ENCODE measurements around the gene TUNAR. TPM values are rescaled to one million over a fixed set of nuclear protein-coding genes. Genes with fewer than 3 reads are reported as not detected.

TUNAR gene
- total RNA-seq, 1 experiment from 2014 or later, result 0.10 TPM

DNA sequence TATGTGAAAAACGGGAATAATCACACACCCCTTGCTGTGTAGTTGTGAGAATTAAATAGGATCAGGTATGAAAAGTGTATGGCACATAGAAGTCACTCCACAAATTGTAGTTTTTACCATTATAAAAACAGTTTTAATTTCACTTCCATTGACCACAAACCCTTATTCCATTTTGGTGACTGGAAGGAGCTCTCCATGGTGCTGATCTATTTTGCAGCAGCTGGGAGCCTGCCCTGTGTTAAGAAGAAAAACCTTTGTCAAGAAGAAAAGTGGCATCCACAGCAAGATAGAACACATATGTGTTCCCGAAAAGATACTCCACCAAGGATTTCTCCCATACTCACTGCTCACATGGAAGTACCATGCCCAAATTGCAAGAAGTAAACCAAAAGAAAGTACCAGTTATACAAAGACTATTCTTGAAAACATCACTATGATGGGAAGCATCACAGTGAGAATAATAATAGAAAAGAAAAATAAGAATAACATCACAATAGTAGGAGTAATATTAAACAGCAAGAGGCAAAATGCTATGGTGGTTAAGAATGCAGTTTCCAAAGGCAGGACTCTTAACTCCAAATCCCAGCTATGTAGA is 58.7 kb downstream of the TUNAR start:
- Histone ChIP-seq H3K4me3 (ENCODE audit: low read depth in 2 of 2, low read length in 2 of 2) (no peak overlapping the region), H3K36me3 (ENCODE audit: control insufficient read depth, insufficient read depth, low read length) (no peaks in the 10 kb centered on the region; the same call in 1 of the 2 replicates), H3K27ac (ENCODE audit: low read length) (no peak overlapping the region), H3K27me3 (ENCODE audit: control insufficient read depth, insufficient read depth, low read length) (no peaks in the 10 kb centered on the region; the same call in 1 of the 2 replicates), H3K4me1 (ENCODE audit: control insufficient read depth, insufficient read depth, low read length) (no peaks in the 10 kb centered on the region), H3K9me3 (ENCODE audit: control insufficient read depth, insufficient read depth, low read depth, low read length) (no peaks in the 10 kb centered on the region)
- no TSS peak for BruUV-seq (replicated peaks)
- no peak for ATAC-seq
- no peak for TF ChIP-seq SIN3A (IDR thresholded peaks at IDR 0.05; ENCODE audit: borderline replicate concordance, insufficient read depth, low read depth, low read length)
- TF ChIP-seq, protein P1, sequence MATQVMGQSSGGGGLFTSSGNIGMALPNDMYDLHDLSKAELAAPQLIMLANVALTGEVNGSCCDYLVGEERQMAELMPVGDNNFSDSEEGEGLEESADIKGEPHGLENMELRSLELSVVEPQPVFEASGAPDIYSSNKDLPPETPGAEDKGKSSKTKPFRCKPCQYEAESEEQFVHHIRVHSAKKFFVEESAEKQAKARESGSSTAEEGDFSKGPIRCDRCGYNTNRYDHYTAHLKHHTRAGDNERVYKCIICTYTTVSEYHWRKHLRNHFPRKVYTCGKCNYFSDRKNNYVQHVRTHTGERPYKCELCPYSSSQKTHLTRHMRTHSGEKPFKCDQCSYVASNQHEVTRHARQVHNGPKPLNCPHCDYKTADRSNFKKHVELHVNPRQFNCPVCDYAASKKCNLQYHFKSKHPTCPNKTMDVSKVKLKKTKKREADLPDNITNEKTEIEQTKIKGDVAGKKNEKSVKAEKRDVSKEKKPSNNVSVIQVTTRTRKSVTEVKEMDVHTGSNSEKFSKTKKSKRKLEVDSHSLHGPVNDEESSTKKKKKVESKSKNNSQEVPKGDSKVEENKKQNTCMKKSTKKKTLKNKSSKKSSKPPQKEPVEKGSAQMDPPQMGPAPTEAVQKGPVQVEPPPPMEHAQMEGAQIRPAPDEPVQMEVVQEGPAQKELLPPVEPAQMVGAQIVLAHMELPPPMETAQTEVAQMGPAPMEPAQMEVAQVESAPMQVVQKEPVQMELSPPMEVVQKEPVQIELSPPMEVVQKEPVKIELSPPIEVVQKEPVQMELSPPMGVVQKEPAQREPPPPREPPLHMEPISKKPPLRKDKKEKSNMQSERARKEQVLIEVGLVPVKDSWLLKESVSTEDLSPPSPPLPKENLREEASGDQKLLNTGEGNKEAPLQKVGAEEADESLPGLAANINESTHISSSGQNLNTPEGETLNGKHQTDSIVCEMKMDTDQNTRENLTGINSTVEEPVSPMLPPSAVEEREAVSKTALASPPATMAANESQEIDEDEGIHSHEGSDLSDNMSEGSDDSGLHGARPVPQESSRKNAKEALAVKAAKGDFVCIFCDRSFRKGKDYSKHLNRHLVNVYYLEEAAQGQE (IDR thresholded peaks at IDR 0.05; ENCODE audit: insufficient read depth in 1 of 2, low read depth in 2 of 2, low read length in 1 of 2), result peak; percentile 83 to 88
- ChIA-PET CTCF (no interaction called here), POLR2A (no interaction called here)
- DNase-seq (ENCODE audit: low read depth, low spot score), result no peak
- intact Hi-C loops (cut with micrococcal nuclease; ENCODE audit: unreplicated experiment) (no loop called here), in situ Hi-C loops (cut with HindIII; ENCODE audit: low pct_unique_long_range_greater_than_20kb, low sequenced_read_pairs) (no loop called here)

DNA sequence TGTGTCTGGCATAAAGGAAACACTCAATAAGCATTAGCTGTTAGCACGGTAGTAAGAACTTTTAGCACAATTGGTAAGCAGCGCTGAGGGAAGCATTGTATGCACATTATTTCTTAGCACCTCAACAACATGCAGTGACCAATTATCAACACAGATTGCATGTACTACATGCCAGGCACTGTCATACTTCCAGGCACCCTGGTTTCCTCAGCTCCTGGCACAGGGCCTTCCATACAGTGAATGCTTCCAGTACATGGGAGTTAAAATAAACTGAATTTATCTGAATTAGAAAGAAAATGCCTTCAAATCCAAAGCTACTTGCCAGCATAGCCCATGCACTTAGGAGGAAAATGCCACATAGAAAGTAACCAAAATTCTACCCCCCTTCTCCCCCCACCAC is 59.4 kb downstream of the TUNAR start:
- BruUV-seq (replicated peaks), result no TSS peak
- Histone ChIP-seq H3K27ac (ENCODE audit: low read length) (no peak overlapping the region), H3K9me3 (ENCODE audit: control insufficient read depth, insufficient read depth, low read depth, low read length) (no peaks in the 10 kb centered on the region), H3K4me3 (ENCODE audit: low read depth in 2 of 2, low read length in 2 of 2) (no peak overlapping the region), H3K4me1 (ENCODE audit: control insufficient read depth, insufficient read depth, low read length) (no peaks in the 10 kb centered on the region), H3K27me3 (ENCODE audit: control insufficient read depth, insufficient read depth, low read length) (no peaks in the 10 kb centered on the region; the same call in 1 of the 2 replicates), H3K36me3 (ENCODE audit: control insufficient read depth, insufficient read depth, low read length) (no peaks in the 10 kb centered on the region)
- DNase-seq (ENCODE audit: low read depth, low spot score), result no peak
- TF ChIP-seq POLR2AphosphoS5 (IDR thresholded peaks at IDR 0.05; ENCODE audit: low read depth, low read length) (no peak), TCF7L2 (IDR thresholded peaks at IDR 0.05; ENCODE audit: low read depth, low read length) (no peak), SIN3A (IDR thresholded peaks at IDR 0.05; ENCODE audit: borderline replicate concordance, insufficient read depth, low read depth, low read length) (no peak)
- TF ChIP-seq, protein P2, sequence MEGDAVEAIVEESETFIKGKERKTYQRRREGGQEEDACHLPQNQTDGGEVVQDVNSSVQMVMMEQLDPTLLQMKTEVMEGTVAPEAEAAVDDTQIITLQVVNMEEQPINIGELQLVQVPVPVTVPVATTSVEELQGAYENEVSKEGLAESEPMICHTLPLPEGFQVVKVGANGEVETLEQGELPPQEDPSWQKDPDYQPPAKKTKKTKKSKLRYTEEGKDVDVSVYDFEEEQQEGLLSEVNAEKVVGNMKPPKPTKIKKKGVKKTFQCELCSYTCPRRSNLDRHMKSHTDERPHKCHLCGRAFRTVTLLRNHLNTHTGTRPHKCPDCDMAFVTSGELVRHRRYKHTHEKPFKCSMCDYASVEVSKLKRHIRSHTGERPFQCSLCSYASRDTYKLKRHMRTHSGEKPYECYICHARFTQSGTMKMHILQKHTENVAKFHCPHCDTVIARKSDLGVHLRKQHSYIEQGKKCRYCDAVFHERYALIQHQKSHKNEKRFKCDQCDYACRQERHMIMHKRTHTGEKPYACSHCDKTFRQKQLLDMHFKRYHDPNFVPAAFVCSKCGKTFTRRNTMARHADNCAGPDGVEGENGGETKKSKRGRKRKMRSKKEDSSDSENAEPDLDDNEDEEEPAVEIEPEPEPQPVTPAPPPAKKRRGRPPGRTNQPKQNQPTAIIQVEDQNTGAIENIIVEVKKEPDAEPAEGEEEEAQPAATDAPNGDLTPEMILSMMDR (IDR thresholded peaks at IDR 0.05), result no peak
- TF ChIP-seq, protein P1 (IDR thresholded peaks at IDR 0.05; ENCODE audit: insufficient read depth in 1 of 2, low read depth in 2 of 2, low read length in 1 of 2), result no peak
- no peak for ATAC-seq
- ChIA-PET POLR2A (no interaction called here), CTCF (no interaction called here)
- intact Hi-C loops (cut with micrococcal nuclease; ENCODE audit: unreplicated experiment) (no loop called here), in situ Hi-C loops (cut with HindIII; ENCODE audit: low pct_unique_long_range_greater_than_20kb, low sequenced_read_pairs) (no loop called here)
